GM12875 (cell line): Measurements from ENCODE around the gene TUBG1.
"Not testable (repeated sequence)": the region's sequence is repeated elsewhere in the genome, so short reads cannot be mapped to it uniquely, and the experiment has no call there.

ENCODE experiments used
- H3K4me3 ChIP-seq: one replicate; pipeline ENCODE4 v1.5.1; 2011; ENCODE audit warnings: low read depth, low read length, control low read depth
- TF ChIP-seq, protein P1 (sequence below): IDR thresholded peaks from 2 replicates; pipeline ENCODE4 v1.5.1; 2011; ENCODE audit warnings: low read depth, mild to moderate bottlenecking, control low read depth, inconsistent platforms, low read length, moderate library complexity, borderline replicate concordance; ENCODE audit not compliant: insufficient read depth

The TUBG1 gene

DNA sequence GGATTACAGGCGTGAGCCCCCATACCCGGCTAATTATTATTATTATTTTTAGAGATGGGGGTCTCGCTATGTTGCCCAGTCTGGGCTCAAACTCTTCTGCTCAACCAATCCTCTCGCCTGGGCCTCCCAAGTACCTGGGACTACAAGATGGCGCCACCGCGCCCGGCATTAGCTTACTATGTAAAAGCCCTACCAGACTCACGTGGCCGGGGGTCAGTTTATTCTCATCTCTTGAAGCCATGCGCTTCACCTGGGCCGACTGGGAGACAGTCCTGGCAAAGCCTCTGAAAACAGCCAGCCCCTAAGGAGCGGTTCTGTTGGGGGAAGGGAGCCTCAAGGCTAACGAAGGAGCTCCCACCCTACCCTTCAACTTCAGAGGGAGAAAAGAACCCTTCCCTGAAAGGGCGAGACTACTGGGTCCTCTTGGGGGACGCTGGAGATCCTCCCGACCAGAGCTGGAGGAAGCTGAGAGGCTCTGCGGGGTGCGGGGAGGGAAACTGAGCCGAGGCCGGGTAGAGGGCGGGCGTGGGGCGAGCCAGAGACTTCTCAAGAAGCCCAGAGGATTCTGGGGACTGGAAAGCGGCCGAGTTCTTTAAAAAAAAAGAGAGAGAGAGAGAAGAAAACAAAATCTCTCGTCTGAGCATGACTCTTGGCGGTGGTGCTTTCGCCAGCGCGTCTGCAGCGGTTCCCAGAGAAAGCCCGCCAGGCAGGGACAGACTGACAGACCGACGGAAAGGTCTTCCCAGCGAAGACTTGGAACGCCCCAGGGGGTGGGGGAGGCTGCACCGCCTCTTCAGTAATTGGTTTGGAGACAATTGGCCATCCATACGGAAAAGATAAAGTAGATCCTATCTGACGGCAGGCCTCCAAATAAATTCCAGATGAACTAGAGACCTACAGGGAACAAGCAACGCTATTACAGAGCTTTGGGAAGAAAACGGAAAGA, 44.0 kb downstream of the TUBG1 start:
- TF ChIP-seq, protein P1, sequence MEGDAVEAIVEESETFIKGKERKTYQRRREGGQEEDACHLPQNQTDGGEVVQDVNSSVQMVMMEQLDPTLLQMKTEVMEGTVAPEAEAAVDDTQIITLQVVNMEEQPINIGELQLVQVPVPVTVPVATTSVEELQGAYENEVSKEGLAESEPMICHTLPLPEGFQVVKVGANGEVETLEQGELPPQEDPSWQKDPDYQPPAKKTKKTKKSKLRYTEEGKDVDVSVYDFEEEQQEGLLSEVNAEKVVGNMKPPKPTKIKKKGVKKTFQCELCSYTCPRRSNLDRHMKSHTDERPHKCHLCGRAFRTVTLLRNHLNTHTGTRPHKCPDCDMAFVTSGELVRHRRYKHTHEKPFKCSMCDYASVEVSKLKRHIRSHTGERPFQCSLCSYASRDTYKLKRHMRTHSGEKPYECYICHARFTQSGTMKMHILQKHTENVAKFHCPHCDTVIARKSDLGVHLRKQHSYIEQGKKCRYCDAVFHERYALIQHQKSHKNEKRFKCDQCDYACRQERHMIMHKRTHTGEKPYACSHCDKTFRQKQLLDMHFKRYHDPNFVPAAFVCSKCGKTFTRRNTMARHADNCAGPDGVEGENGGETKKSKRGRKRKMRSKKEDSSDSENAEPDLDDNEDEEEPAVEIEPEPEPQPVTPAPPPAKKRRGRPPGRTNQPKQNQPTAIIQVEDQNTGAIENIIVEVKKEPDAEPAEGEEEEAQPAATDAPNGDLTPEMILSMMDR: no peak
- H3K4me3 ChIP-seq: no peak overlapping the region

DNA sequence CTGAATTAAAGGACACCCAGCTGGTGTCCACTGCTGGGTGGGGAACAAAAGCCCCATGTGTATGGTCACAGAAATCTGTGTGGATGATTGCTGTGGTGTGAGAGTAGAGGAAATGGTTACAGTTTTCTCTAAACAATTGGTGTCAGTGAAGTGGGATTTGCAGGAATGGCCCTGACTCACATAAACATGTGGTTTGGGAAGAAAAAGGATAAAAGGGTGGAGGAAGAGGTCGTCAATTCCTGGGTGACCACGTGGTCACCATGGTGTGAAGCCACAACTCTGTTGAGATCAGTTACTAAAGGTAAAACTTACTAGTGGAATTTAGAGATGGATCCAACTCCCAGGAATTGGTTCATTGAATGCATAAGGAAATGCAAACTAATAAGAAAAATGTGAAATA, 46.0 kb downstream of the TUBG1 start:
- TF ChIP-seq, protein P1: no peak
- H3K4me3 ChIP-seq: no peak overlapping the region

DNA sequence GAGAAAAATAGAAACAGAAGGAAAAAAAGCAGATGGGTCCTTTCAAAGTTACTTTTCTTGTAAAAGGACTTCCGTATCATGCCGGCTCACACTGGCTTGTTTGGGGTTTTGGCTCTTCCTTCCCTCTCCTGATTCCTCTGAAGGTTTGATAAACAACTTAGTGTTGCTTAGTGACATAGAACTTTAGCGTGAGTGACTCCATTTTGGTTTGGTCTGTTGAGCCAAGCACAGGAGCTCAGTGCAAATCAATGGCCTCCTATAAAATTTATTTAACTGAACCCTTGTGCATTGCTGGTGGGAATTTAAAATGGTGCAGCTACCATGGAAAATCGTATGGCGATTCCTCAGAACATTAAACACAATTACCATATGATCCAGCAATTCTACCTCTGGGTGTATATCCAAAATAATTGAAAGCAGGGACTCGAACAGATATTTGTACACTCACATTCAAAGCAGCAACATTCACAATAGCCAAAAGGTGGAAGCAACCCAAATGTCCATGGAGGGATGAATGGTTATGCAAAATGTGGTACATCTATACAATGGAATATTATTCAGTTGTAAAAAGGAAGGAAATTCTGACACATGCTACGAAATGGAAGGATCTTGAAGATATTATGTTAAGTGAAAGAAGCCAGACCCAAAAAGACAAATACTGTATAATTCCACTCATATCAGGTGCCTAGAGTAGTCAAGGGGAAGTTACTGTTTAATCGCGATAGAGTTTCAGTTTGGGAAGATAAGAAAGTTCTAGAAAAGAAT, 48.5 kb downstream of the TUBG1 start:
- TF ChIP-seq, protein P1: no peak
- no peak overlapping the region for H3K4me3 ChIP-seq

DNA sequence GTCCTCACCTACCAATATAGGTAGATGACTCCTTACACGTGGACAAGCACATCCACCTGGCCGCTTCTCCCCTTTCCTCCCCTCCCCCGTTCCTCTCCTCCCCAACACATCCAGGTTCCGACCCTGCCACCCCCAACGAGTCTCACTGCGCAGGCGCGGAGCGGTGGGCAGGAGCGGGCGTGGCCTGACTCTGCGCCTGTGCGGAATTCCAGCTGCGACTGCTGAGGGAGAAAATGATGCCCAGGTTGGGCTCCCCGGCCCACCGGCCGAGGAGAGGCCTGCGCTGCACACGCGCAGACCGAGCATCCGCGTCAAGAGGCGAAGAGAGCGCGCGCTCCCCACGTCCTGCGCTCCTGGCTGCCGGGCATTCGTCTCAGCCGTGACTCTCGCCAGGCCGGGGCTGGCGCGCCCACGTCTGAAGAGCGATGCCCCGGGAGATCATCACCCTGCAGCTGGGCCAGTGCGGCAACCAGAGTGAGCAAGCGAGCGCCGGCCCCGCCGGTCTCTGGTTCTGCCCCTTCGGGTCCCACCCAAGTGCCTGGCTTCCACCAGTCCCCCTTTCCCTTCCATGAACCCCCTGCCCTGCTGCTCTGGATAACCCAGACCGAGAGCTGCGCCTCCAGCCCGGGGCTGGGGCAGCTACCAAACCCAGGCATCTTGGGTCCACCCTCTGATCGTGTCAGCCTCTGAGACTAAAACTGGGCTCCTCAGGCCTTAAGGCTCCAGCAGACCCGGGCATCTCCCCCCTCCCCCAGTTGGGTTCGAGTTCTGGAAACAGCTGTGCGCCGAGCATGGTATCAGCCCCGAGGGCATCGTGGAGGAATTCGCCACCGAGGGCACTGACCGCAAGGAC, 49.8 kb downstream of the TUBG1 start, which contains the start of gene TUBG2:
Gene TUBG2, plus strand, starts transcription at position 206 of the 853 bp plus-strand sequence. Its CDS starts 220 bp downstream, at position 426.
- TF ChIP-seq, protein P1: no peak
- H3K4me3 ChIP-seq: peak within 1 kb of the TSS; percentile 60

DNA sequence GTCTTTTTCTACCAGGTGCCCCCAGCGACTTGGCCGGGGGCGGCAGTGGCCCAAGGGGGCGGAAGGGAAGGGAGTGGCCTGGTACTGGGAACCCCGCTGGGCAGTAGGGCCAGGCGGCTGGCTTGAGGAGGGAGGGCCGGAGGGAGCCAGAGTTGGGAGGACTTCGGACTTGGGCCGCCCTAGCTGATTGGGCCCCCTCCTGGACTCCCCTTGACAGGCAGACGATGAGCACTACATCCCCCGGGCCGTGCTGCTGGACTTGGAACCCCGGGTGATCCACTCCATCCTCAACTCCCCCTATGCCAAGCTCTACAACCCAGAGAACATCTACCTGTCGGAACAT, 50.4 kb downstream of the TUBG1 start:
- H3K4me3 ChIP-seq: not testable (repeated sequence)

DNA sequence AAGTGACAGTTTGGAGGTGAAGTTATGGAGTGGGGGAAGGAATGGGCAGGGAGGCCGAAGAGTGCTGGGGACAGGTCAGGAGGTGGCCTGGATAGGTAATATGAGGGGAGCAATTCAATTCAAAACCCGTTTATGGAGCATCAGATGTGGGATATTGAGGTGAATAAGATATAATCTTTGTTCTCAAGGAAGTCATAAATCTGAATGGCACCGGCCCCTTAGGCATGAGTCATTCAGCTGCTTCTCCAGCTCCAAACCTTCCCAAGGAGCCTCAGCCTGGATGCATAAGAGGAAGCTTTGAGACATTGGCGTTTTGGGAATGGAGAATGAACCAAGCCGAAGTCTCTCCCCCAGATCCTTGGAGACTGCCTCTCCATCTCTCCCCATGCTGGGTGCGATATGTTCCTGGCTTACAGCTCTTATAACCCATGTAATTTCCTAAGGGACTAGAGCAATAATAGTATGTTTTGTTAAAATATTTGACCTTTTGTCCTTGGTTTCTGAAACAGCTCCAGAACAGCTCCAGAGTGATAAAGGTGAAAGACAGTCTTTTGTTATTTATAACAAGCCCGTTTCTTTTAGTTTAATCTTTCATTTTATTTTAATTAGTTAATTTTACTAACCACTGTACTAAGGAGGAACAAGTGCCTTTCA, 51.3 kb downstream of the TUBG1 start:
- H3K4me3 ChIP-seq: no peak overlapping the region
- TF ChIP-seq, protein P1: no peak
